Stimulated activated CD8-positive, alpha-beta memory T cell treated with anti-CD3 and anti-CD28 coated beads, Interleukin-15, amount 100 ng/mL, for 48 hours (primary cell): ENCODE measurements around the gene GSTO2.

Experiments
- DNase-seq, 2 donors: peaks; one replicate each; pipeline ENCODE4 v3.0.0-alpha.2; 2020; ENCODE audit warnings: low read depth in 2 of 2

GSTO2 gene

DNA sequence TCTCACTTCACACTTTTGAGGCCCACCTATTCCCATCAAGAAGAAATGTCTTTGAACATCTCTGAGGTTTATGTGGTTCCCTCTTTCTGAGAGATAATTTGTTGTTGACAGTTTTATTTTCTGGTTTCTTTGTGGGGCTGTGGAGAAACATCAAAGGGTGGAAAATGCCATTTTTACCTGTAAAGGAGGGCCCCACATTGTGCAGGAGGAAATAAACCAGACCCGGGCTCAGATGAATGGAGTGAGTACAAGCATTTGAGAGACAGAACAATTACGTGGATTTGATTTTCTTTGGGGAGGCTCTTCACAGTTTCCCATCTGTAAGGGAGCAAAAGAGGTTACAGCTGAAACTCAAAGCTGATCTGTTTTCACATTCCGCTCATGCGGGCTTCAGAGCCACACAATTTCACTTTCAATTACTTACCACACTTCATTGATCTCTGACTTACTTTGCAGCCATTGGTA lies 39.5 kb downstream of the GSTO2 start:
- no peak for DNase-seq

DNA sequence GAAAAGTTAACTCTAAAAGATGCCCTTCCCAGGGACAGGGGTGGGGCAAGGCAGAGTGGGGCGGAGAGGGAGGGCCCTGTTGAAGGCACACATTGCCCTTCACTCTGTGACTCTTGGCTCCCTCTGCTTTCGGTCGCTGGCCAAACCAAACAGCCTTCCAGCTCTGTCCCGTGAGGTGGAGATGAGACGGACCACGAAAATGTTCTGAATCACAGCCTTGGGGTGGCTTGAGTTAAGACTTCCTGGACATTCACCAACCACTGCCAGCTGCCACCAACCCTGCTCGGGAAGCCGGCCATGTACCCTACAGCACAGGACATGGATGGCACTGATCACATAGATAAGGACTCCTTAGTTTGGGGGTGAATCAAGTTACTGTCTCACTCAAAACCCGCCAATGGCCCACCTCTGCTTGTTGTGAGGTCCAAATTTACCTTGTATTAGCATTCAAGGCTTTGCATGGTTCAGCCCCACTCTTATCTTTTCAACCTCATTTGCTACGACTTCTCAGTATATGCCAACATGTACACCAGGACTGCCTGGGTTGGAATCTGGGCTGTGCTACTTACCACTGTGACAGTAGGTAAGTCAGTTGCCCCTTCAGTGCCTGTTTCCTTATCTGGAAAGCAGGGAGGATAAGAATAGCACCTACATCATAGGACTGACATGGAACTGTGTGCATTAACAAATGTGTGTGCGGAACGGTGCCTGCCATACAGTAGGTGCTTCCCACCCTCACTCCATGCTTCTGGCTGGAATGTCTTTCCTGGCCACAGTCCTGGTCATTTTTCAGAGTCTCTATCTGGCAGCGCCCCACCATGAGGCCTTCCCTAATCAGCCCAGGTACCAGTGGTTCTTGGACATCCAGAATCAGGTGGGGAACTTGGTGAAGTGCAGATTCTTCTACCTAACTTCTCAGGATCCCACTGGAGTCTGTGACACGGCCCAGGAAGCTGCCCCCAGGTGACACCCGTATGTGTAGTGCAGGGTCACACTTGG lies 41.3 kb downstream of the GSTO2 start:
- no peak for DNase-seq

DNA sequence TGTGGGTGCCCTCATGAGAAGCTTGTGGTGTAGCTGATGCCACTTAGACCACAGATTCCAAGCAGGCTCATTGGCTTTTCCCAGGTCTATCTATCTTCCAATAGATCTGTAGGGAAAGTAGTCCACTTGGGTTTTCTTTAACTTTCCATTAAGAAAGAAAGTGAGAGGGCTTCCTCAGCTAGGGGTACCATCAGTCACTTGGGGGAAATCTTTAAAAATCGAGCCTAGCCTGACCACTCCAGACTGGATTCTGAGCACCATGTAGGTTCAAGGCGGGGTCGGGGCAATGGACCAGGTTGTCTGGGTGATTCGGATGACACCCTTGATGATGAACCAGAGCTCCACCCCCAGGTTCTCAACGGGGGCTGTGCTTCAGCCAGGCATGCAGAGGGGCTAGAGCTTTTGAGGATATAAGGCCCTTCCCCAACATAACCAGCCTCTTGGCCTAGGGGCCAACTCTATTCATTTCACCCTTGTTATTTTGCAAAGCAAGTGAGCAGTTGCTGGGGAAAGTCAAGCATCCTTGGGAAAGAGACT lies 42.3 kb downstream of the GSTO2 start:
- no peak for DNase-seq

DNA sequence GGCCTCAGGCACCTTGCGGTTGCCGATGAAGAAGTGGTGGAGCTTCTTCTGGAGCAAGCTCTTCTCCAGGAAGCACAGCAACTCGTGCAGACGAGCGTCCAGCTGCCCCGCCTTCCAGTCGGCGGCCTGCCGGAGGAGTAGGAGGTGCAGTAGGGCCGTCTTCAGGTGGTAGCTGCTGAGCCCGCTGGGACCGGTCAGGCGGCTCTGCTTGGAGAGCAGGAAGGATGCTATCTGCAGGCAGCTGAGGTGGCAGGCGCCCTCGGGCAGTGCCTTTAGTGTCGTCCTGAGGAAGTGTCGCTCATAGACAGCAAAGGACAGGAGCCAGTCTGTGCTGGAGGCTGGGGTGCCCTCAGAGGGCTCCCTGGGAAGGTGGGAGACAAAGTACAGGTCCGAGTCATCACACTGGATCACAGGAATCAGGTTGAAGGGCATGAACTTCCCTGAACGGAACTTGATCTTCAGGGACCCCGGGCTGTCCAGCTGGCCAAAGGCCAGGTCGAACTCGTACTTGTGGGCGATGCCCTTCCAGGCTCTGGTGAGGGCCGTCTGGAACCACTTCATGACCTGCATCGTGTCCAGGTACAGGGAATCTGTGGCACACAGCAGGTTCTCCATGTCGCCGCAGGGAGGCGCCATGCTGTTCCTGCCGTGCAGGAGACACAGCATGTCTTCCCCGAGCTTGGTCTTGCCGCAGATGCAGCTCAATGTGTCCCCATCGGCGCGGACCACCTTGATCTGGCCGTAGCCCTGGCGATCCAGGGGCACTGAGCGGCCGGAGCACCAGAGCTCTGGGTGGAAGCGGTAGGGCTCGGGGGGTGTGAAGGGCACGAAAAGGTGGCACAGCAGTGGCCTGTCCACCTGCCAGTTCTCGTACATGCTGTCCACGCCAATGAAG lies 45.9 kb downstream of the GSTO2 start:
- no peak for DNase-seq

DNA sequence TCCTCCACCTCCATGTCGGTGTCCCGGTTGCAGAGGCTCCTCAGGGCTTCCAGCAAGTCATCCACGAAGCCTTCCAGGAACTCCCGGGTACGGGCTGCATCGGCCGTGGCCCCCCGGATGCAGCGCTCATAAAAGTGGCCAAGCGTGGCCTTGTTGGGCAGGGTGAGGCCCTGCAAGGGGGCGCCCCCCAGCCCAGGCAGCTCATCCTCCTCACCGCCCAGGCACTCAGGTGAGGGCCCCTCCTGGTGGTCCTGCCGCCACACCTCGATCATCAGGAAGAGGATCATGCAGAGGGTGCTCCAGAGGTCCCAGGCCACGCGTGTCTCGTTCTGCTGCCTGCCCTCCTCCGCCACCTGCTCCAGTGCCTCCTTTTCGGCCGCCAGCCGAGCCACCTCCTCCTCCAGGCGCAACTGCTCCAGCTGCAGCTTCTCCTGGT lies 46.5 kb downstream of the GSTO2 start:
- no peak for DNase-seq

DNA sequence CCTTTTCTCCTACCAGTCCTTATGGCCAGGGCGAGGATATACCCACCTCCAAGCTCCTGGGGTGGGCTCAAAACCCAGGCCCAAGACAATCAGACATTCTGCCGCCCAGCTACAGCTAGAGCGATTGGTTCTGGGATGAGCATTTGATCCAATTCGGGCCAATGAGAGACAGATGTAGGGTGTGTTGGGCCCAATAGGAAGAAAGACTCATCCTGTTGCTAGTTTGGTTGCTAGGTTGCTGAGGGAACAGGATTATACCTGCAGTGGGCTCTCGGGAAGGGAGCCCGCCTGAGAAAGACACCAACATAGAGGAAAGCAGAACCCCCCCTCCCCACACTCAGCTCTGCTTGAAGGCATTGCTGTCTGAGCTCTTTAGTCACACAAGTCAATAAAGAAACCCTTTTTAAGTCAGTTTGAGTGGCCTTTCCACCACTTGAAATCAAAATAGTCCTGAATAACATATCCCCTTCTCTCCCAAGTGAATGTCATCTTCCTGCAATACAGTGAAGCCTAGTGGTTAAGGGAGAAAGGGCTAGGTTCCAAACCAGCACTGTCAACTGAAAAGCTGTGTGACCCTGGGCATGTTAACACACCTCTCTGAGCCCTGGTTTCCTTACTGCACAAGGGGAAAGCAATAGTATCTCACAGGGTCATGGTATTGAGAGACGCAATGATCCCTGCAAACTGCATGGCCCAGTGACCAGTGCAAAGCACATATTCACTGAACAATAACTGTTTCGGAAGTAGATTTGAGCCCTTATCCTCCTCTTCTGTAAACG lies 47.5 kb downstream of the GSTO2 start:
- DNase-seq = no peak

DNA sequence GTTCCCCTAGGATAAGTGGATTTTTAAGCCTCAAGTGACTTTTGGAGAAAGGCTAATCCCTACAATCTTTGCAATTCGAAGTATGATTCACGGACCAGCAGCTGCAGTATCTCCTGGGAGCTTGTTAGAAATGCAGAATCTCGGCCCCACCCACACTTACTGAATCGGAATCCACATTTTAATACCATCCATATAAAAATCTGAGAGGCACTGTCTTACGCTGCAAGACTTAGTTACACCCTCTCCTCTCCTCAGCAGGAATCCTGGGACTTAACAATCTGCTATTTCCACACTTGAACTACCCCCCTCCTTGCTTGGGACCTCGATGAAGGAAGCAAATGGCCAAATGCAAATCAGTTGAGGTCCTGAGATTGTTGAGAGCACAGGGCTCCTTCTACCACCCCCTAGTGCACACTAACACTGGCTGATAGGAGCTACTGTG lies 48.3 kb downstream of the GSTO2 start:
- DNase-seq = no peak

DNA sequence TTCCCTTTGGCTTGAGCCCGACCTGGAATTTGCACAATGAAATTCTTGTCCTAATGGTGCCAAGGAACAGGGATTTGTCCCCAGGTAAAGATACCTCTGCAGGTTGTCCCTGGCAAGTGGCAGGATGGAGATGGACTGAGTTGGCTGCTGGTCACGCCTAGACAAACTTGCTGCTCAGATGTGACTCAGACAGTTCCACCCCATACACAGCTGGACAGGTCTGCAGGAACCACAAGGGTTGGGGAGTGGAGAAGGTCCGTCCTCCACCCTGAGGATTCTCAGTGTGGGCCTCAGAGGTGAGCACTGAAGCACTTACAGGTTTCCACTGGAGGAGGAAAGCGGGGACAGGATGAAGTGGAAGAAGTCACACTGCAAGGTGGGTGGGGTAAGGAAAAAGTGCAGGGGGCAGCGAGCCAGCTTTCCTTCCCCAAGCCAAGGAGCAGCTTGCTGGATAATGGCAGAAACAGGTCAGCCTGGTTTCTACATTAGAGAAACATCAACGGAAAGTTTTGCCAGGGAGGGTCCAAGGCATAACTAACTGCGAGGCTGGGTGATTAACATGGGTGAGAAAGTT lies 48.8 kb downstream of the GSTO2 start:
- DNase-seq = no peak

DNA sequence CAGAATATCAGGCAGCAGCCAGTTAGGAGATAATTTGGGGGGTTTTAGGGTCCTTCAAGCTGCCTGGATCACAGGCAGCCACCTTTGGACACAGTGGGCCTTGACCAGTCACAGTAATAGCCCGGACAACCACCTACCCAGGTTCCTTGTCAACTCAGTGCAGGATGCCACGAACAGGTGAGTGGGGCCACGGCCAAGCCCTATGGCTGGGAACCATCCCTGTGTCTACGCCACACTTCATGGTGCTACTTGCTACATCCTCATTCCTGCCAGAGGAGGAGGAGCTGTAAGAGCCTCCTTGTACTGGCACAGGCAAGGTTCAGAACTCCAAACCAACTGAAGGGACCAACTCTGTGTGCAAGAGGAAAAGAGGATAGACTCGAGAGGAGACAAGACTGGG lies 49.3 kb downstream of the GSTO2 start:
- DNase-seq = no peak

DNA sequence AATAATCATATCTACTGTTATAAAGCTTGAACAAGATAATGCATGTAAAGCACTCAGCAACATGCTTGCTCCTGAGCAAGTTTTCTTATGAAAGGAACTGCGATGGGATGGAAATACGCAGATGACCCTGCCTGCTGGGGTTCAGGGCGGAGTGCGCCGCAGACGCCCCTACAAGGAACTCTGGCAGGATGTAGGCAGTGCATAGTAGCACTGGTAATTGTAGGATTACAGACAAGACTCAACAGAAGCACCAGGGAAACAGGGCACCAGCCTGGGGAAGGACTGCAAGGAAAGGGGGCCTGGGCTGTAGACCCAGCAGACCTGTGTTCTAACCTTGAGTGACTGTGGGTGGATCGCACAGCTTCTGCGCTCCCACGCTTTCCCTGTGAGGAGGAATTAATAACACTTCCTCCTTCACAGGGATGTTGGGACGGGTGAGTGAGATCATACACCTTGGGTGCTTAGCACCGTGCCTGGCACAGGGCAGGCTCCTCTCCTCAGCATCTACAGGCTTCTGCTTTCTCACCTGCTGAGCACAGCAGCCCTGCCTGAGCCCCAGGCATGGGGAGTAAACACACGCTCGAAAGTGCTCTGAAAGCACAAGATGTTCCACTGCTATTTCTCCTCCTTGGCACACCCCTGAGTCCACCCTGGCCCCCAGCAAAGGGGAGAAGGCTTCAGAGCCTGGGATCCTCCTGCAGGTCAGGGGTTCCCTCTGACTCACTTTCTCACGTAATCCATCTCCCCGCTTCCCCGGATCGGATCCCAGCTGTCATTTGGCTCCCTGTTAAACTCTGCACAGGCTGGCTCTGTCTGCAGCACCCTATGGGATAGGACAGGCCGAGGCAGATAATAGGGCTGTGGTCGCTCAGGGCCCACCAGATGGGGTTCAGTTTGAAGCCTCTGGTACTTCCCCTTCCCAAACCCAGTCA lies 50.1 kb downstream of the GSTO2 start:
- no peak for DNase-seq

DNA sequence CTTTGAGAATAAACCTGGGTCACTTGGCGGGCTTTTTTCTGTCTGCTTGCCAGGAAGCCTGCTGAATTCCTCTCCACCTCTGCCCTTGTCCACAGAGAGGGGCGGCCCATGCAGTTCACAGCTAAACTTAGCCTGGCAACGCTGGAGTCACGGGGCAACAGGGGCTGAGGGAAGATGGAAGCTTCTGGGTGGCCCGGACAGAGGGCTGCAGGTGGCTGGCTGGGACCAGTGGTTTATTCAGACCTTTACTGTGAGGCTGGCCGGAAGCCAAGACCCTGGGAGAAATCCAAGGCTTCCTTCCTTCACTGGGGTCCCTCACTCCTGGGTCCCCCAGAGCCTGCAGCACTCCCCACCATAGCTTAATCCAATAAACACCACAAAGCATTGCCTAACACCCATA lies 52.2 kb downstream of the GSTO2 start:
- DNase-seq = no peak

DNA sequence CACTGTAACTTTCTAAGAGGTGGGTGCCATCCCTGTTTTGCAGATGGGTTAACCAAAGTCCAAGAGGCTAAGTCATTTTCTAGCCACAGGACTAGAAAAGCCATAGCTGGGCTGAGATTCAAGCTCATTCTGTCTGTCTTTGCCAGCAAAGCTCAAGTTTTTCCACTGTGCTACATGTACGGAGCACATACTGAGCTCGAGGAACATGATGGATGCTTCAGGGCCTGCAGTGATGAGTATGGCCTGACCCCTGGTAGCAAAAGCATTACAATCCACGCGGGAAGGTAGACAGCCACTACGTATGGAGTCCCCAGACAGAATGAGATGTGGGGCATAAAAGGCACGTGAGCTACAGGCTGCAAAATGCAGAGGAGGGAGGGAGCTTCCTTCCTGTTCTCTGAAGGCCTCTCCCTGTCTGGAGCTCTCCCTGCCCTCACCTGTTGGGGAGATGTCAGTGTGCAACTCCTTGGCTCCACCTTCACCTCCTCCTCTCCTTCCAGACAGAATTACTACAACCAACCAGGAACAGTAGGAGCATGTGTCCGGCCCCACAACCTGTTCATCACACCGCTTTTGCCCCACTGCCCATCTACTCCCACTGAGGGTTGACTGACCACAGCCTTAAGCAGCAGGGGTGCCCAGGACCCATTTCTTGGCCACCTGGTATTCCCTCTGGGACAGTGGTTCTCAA lies 52.9 kb downstream of the GSTO2 start:
- DNase-seq = no peak

DNA sequence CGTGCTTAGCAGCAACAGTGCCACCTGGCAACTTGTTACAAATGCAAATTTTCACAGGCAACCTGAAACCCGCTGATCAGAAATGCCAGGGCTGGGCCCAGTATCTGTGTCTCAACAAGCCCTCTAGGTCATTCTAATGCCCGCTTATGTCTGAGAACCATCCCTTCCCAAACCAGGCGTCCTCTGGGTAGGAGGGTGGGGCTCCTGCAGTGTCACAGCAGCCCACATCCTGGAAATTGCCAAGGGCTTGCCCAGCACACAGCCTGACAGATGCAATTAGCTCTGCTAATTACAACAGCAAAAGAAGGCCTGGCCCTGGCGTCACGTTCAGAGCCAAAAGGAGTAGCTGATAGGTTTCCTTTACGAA lies 53.4 kb downstream of the GSTO2 start:
- DNase-seq = no peak

DNA sequence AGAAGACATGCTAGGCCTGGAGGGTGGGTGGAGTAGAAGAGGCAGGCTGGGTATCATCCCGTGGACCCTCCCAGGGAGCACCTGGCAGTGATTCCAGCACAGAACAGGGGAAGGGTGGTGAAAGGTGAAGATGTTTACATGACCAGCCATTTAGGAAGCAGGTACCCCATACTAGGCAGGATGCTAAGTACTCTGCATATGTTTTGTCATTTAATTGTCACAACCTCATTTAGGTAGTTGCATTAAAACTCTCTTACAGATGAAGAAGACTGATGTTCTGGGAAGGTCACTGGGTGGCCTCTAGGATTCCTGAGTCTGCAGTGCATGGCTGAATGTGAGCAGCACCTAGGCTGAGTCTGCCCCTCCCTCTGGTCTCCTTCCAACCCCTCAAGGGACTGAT lies 54.1 kb downstream of the GSTO2 start:
- no peak for DNase-seq

DNA sequence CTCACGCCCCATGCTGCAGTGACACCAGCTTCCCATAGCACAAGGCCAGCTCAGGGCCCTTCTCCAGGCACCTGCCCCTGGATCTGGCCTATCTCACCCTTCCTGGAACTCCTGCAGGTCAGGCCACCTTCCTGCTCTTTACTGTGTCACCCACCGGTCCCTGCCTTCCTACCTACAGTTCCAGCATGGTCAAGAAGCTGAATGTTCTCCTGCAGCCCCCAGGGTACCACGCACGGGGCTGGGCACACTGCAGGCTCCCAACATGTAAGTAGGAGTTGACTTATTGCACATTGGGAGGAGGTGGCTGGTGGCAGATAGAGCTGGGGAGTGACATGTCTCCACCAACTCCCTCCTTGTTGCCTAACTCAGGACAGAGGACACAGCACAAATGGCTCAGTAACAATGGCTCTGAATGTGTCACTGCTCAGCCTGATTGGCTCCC lies 54.8 kb downstream of the GSTO2 start:
- DNase-seq = no peak

DNA sequence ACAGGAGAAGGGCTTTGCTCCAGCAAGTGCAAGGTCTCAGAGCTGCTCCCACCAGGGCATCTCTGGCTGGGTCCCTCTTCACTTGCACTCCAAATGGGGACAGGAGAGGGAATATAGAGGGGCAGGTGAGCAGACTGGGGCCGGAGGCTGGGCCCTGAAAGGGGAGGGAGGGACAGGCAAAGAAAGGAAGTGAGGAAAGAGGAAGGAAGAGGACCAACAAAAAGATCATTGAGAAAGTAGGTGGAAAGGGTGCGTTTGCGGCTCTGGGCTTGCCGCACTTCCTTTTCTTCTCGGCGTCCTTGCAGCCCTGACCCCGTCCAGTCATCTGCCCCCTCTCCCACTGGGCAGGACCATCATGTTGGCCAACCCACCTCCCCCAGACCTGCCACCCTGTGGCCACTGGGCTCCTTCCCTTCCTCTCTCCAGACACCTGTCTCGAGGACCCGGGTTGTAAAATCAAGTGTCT lies 55.3 kb downstream of the GSTO2 start:
- no peak for DNase-seq

DNA sequence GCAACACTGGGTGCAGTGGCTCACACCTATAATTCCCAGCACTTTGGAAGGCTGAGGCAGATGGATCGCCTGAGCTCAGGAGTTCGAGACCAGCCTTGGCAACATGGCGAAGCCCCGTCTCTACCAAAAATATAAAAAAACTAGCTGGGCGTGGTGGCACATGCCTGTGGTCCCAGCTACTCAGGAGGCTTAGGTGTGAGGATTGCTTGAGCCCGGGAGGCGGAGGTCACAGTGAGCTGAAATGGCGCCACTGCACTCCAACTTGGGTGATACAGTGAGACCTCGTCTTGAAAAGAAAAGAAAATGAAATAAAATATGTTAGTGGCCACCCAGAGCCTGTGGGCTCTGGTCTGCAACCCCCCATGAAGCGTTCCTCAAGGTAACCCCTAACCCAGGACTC lies 55.9 kb downstream of the GSTO2 start:
- DNase-seq = no peak

DNA sequence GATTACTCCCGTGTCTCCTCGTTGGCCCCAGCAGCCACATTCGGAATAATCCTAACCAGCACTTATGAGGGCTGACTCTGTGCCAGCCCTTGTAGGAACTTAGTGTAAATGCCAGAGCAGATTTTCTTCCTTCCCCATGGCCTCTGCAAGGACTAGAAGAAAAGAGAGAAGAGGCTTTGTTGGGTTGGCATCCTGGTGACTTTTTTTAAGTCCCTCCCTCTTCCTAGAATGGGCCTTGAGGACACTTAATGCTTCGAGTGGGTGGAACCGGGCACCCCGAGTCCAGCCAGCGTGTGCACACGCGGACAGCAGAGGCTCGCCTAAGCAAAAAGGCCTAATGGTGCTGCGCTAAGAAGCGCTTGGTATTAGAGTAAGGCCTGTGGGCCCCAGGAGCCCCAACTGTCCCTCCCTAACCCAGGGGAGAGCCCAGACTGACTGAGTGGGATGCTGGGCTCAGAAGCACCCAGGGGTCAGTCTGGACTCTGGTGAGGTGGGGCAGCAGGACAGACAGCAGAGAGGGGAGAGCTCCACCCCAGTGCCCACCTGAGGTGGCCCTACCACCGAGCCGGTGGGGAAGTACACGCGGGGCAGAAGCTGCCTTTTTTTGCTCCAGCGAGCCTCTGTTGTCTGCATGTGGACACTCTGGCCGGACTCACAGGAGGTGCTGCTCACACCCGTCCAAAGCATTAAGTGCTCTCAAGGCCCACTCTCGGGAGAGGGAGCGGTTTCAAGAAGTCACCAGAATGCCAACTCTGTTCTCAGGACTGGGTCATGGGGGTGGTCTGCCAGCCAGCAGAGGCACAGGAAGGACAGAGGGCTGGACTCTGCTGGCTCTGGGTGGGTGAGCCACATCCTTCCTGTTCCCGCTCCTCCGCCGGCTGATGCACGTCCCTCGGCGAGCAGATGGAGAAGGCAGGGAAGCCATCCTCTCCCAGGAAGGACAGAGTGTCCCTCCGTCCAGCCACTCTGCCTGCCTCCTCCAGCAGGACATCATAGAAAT lies 56.8 kb downstream of the GSTO2 start:
- no peak for DNase-seq
